HCT116 (cell line): ENCODE results near the gene SLC8A1. TPM values are rescaled to one million over a fixed set of nuclear protein-coding genes. Genes with fewer than 3 reads are reported as not detected.

Source experiments
- ATAC-seq: fragments of 200-7000 bp; cut with Tn5 transposase; 2 replicates; pipeline ENCODE4 v1.9.1; 2020; ENCODE audit warnings: mild to moderate bottlenecking, moderate library complexity
- BruUV-seq: library from RNA; stranded (reverse); fragments of 400-500 nt; replicated peaks from 2 replicates; lab custom pipeline; 2021; lab: Mats Ljungman, UMichigan
- CTCF ChIA-PET: fragments of 300-600 bp; sonication (Branson Sonifier 250); formaldehyde crosslinking; loops from one replicate; lab custom pipeline; 2021; ENCODE audit warnings: antibody characterized with exemption; lab: Charles Lee
- POLR2A ChIA-PET: fragments of 300-600, 350-600 bp; sonication (Branson Sonifier 250); formaldehyde crosslinking; loops from one replicate; lab custom pipeline; 2021; ENCODE audit warnings: antibody characterized with exemption; lab: Charles Lee
- RAD21 ChIA-PET, 2 experiments: fragments of 300-600 bp; sonication (Branson Sonifier 250); formaldehyde crosslinking; loops; one replicate each; lab custom pipeline; 2023; ENCODE audit warnings: low total read pairs in 2 of 2; ENCODE audit not compliant: uncharacterized antibody in 2 of 2, unreplicated experiment in 2 of 2, low non-redundant PET in 1 of 2; lab: Charles Lee
- DNase-seq: peaks from one replicate; pipeline ENCODE4 v3.0.0-alpha.2; 2010; ENCODE audit warnings: low read depth, low spot score
- H2AFZ ChIP-seq: fragments of 200-600 bp; shearing (Covaris generic), sonication (generic); 2 replicates; pipeline ENCODE4 v1.6.1; 2017; ENCODE audit warnings: low read depth, mixed run types, mixed read lengths, antibody characterized with exemption, low read length; ENCODE audit not compliant: poor library complexity, severe bottlenecking
- H3K27ac ChIP-seq: 2 replicates; pipeline ENCODE4 v1.5.1; 2012; ENCODE audit warnings: low read depth, low read length
- H3K27me3 ChIP-seq: fragments of 200-600 bp; sonication (generic); 2 replicates; pipeline ENCODE4 v1.6.1; 2016; ENCODE audit warnings: mixed run types, low read length, mixed read lengths; ENCODE audit not compliant: insufficient read depth
- H3K36me3 ChIP-seq, 2 experiments: fragments of 200-500 bp in 1 of 2; fragments of 200-600 bp in 1 of 2; sonication (Bioruptor generic) in 1 of 2; sonication (generic) in 1 of 2; 2 replicates each; pipeline versions ENCODE4 v1.5.1 to v1.6.1; 2014 to 2016; ENCODE audit warnings: low read length in 2 of 2, inconsistent platforms in 1 of 2, mixed read lengths in 1 of 2, mixed run types in 1 of 2; ENCODE audit not compliant: insufficient read depth in 2 of 2, control insufficient read depth in 1 of 2
- H3K4me1 ChIP-seq, 2 experiments: fragments of 200-600 bp in 1 of 2; sonication (generic) in 1 of 2; 2 replicates each; pipeline versions ENCODE4 v1.5.1 to v1.6.1; 2012 to 2017; ENCODE audit warnings: low read length in 2 of 2, inconsistent platforms in 1 of 2, mild to moderate bottlenecking in 1 of 2, mixed read lengths in 1 of 2, mixed run types in 1 of 2, moderate library complexity in 1 of 2; ENCODE audit not compliant: insufficient read depth in 2 of 2, control insufficient read depth in 1 of 2
- H3K4me2 ChIP-seq: fragments of 200-600 bp; sonication (generic); 2 replicates; pipeline ENCODE4 v1.6.1; 2017; ENCODE audit warnings: mixed run types, low read length, mixed read lengths
- H3K4me3 ChIP-seq, 2 experiments: fragments of 200-600 bp in 1 of 2; sonication (generic) in 1 of 2; replicated peaks in 1 of 2; 2 replicates each; pipeline ENCODE4 v1.5.1; 2011 to 2016; ENCODE audit warnings: low read length in 2 of 2, control low read depth in 1 of 2, low read depth in 1 of 2, mild to moderate bottlenecking in 1 of 2, mixed read lengths in 1 of 2, mixed run types in 1 of 2
- H3K79me2 ChIP-seq: fragments of 200-600 bp; sonication (generic); 2 replicates; pipeline ENCODE4 v1.6.1; 2017; ENCODE audit warnings: mild to moderate bottlenecking, mixed run types, low read length, moderate library complexity, mixed read lengths; ENCODE audit not compliant: insufficient read depth
- H3K9ac ChIP-seq: fragments of 200-600 bp; sonication (generic); 2 replicates; pipeline ENCODE4 v1.6.1; 2016; ENCODE audit warnings: low read length, mixed read lengths
- H3K9me2 ChIP-seq: fragments of 200-600 bp; sonication (generic), shearing (Covaris generic); 2 replicates; pipeline ENCODE4 v1.6.1; 2017; ENCODE audit warnings: mixed run types, mild to moderate bottlenecking, moderate library complexity; ENCODE audit not compliant: insufficient read depth
- H3K9me3 ChIP-seq, 2 experiments: fragments of 200-500 bp in 1 of 2; fragments of 200-600 bp in 1 of 2; sonication (Bioruptor generic) in 1 of 2; sonication (generic) in 1 of 2; 2 replicates each; pipeline ENCODE4 v1.6.1; 2014 to 2017; ENCODE audit warnings: low read length in 2 of 2, mixed read lengths in 2 of 2, inconsistent platforms in 1 of 2, low read depth in 1 of 2, mild to moderate bottlenecking in 1 of 2, mixed run types in 1 of 2, moderate library complexity in 1 of 2; ENCODE audit not compliant: control insufficient read depth in 1 of 2, insufficient read depth in 1 of 2
- H4K20me1 ChIP-seq: fragments of 200-600 bp; sonication (generic), shearing (Covaris generic); 2 replicates; pipeline ENCODE4 v1.6.1; 2017; ENCODE audit warnings: mixed run types, mild to moderate bottlenecking, moderate library complexity; ENCODE audit not compliant: insufficient read depth
- EGR1 ChIP-seq: IDR thresholded peaks from 2 replicates; pipeline ENCODE4 v1.6.1; 2012; ENCODE audit warnings: low read depth
- EZH2 ChIP-seq: fragments of 200-600 bp; sonication (generic); IDR thresholded peaks from 2 replicates; pipeline ENCODE4 v1.6.1; 2017; ENCODE audit warnings: antibody characterized with exemption, mixed run types
- ZBTB33 ChIP-seq: IDR thresholded peaks from 2 replicates; pipeline ENCODE4 v1.6.1; 2011; ENCODE audit warnings: mild to moderate bottlenecking, low read length, moderate library complexity; ENCODE audit not compliant: insufficient replicate concordance; ENCODE audit errors: extremely low read depth
- intact Hi-C: fragments of 100-400 bp; cut with micrococcal nuclease; formaldehyde crosslinking; loops from 2 replicates; pipeline ENCODE4 v1.10.0; 2022
- total RNA-seq: library from RNA; stranded (reverse); gene quantifications from one replicate; pipeline ENCODE4 v1.2.1, GENCODE V29; 2021; ENCODE audit not compliant: unreplicated experiment

The SLC8A1 gene
- total RNA-seq, 1 experiment from 2014 or later = 0.07 TPM

GRCh38 chr2:40450796-40451430 is 977 bp downstream of the SLC8A1 start:
- no peak for ATAC-seq
- Histone ChIP-seq H3K9me3 (no peaks in the 10 kb centered on the region), H3K27ac (no peak overlapping the region), H3K4me1 (no peaks in the 10 kb centered on the region), H2AFZ (no peak overlapping the region), H3K9me2 (no peaks in the 10 kb centered on the region), H3K4me2 (no peak overlapping the region), H3K36me3 (no peaks in the 10 kb centered on the region), H3K27me3 (no peaks in the 10 kb centered on the region), H3K9ac (no peak overlapping the region), H4K20me1 (no peaks in the 10 kb centered on the region), H3K79me2 (no peaks in the 10 kb centered on the region), H3K4me3 (no peak overlapping the region)
- no peak for TF ChIP-seq ZBTB33
- TF ChIP-seq EZH2 = no peak
- BruUV-seq = no TSS peak
- intact Hi-C loops = no loop called here
- CTCF ChIA-PET = interaction anchor here (0.6 kb wide), 1 partner anchor 207 kb away, joined by 4 read pairs; no protein-coding TSS in a partner anchor
- RAD21 ChIA-PET = no interaction called here
- DNase-seq = no peak
- POLR2A ChIA-PET = no interaction called here

GRCh38 chr2:40450066-40450795 is 1.7 kb downstream of the SLC8A1 start:
- H3K79me2 ChIP-seq = no peaks in the 10 kb centered on the region
- no peak for ATAC-seq
- H4K20me1 ChIP-seq = no peaks in the 10 kb centered on the region
- H3K4me3 ChIP-seq = no peak overlapping the region
- intact Hi-C loops = no loop called here
- RAD21 ChIA-PET = no interaction called here
- no peaks in the 10 kb centered on the region for H3K4me1 ChIP-seq
- no peak overlapping the region for H3K9ac ChIP-seq
- TF ChIP-seq EGR1 = no peak
- TF ChIP-seq, all 23 proteins: peak for 0
- BruUV-seq = no TSS peak
- no peaks in the 10 kb centered on the region for H3K9me2 ChIP-seq
- CTCF ChIA-PET = interaction anchor here (0.6 to 1.2 kb wide), 2 partner anchors 104 to 206 kb away, joined by 4 read pairs; no protein-coding TSS in a partner anchor
- H3K36me3 ChIP-seq = no peaks in the 10 kb centered on the region
- POLR2A ChIA-PET = no interaction called here
- no peak overlapping the region for H3K4me2 ChIP-seq
- no peaks in the 10 kb centered on the region for H3K27me3 ChIP-seq
- no peak overlapping the region for H2AFZ ChIP-seq
- no peak for DNase-seq
- H3K27ac ChIP-seq = no peak overlapping the region
- no peaks in the 10 kb centered on the region for H3K9me3 ChIP-seq
